ENCODE measurements around the gene KIRREL3.

KIRREL3 gene

GRCh38 chr11:126573325-126573978 lies 427.1 kb downstream of the KIRREL3 start:
- no peak overlapping the region for H3K27ac ChIP-seq
- no peak for TF ChIP-seq ZFX (IDR thresholded peaks at IDR 0.05)
- TF ChIP-seq, protein P1, sequence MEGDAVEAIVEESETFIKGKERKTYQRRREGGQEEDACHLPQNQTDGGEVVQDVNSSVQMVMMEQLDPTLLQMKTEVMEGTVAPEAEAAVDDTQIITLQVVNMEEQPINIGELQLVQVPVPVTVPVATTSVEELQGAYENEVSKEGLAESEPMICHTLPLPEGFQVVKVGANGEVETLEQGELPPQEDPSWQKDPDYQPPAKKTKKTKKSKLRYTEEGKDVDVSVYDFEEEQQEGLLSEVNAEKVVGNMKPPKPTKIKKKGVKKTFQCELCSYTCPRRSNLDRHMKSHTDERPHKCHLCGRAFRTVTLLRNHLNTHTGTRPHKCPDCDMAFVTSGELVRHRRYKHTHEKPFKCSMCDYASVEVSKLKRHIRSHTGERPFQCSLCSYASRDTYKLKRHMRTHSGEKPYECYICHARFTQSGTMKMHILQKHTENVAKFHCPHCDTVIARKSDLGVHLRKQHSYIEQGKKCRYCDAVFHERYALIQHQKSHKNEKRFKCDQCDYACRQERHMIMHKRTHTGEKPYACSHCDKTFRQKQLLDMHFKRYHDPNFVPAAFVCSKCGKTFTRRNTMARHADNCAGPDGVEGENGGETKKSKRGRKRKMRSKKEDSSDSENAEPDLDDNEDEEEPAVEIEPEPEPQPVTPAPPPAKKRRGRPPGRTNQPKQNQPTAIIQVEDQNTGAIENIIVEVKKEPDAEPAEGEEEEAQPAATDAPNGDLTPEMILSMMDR (conservative IDR thresholded peaks at IDR 0.05) = peak; percentile 22

DNA sequence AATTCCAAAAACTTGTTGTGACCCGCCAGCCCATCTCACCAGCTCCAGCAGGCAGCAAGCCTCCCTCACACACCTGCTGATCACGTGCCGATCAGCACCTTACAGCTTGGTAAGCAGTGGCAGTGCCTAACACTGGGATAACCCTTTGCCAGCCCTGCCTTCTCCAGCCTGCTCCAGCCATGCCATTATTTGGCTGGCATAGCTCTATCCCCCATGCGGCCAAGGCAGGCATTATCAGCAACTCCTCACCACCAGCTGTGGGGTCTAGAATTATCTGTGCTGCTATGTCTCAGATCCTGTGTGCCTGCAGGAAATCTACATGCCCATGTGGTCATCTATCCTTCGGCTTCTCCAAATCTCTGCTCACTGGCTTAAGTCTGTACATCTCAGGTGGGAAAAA lies 430.1 kb downstream of the KIRREL3 start:
- no peak overlapping the region for H3K27ac ChIP-seq
- TF ChIP-seq, protein P1 (conservative IDR thresholded peaks at IDR 0.05) = peak; percentile 5; the same call in 1 of the 2 replicates
- no peak for TF ChIP-seq ZFX (IDR thresholded peaks at IDR 0.05)

DNA sequence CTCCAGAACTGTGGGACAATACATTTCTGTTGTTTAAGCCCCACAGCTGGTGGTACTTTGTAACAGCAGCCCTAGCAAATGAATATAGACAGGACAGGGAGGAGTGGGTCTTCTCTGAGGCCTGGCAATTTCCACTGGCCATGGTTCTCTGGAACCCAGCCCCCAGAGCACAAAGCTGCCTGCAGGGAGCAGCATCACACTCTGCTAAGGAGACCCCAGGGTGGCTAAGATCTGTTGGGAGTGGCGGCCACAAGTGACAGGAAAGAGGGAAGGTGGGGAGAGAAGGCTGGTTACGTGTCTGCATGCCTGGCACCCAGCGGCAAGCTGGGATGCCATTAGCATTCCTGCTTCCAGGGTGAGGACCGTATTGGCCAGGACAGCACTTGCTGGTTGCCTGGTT lies 433.2 kb downstream of the KIRREL3 start:
- no peak overlapping the region for H3K27ac ChIP-seq
- no peak for TF ChIP-seq ZFX (IDR thresholded peaks at IDR 0.05)
- TF ChIP-seq, protein P1 (conservative IDR thresholded peaks at IDR 0.05) = no peak

GRCh38 chr11:126564566-126564965 lies 436.0 kb downstream of the KIRREL3 start:
- H3K27ac ChIP-seq = no peak overlapping the region
- TF ChIP-seq, protein P1 (conservative IDR thresholded peaks at IDR 0.05) = no peak
- TF ChIP-seq ZFX (IDR thresholded peaks at IDR 0.05) = no peak

DNA sequence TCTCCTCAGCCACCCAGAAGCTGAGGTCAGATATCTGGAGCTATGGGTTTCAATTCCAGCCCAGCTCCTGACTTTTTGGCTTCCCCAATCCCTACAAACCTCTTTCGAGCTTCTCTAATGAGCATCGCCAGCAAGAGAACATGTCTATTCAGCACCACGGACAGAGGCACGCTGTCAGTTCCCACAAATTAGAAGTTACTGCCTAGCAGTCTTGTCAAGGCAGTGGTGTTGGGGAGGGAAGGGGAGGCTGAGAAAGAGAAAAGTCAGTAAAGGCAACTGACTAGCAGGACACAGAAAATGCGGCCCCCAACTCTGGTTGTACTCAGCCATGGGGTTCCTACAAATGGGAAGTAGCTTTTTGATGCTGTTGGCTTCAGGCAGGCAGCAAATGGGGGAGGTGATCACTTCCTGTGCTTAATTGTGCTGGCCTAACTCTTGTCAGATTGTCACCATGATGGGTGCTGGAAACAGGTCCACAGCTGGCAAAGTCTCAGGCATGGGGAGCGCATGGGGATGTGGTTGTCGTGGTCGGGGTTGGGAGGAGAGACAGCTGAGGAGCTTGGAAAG lies 439.2 kb downstream of the KIRREL3 start:
- TF ChIP-seq, protein P1 (conservative IDR thresholded peaks at IDR 0.05) = no peak
- TF ChIP-seq ZFX (IDR thresholded peaks at IDR 0.05) = no peak
- no peak overlapping the region for H3K27ac ChIP-seq

GRCh38 chr11:126560221-126560620 lies 440.3 kb downstream of the KIRREL3 start:
- TF ChIP-seq ZFX (IDR thresholded peaks at IDR 0.05) = no peak
- TF ChIP-seq, protein P1 (conservative IDR thresholded peaks at IDR 0.05) = no peak

More at GRCh38 chr11:126560221-126560620, 440.3 kb downstream of the KIRREL3 start:
- H3K27ac ChIP-seq = no peak overlapping the region
